Prostate gland (tissue), 2 donors: Measurements from ENCODE around the gene OR10J1.

ENCODE experiments used
- CTCF ChIP-seq, 4 experiments: fragments of 200-600 bp in 2 of 4; fragments of 450-650 bp in 2 of 4; sonication (generic) in 2 of 4; IDR thresholded peaks; 1 replicate in 3 of 4; 2 replicates in 1 of 4; pipeline ENCODE4 v1.5.1; 2016 to 2019; ENCODE audit warnings: antibody characterized with exemption in 4 of 4, mild to moderate bottlenecking in 2 of 4, moderate library complexity in 2 of 4
- POLR2A ChIP-seq: fragments of 450-650 bp; IDR thresholded peaks from one replicate; pipeline ENCODE4 v1.6.1; 2016; ENCODE audit warnings: antibody characterized with exemption, mild to moderate bottlenecking
- POLR2AphosphoS5 ChIP-seq: sonication (generic); formaldehyde crosslinking; IDR thresholded peaks from one replicate; pipeline ENCODE4 v1.6.1; 2017; ENCODE audit warnings: antibody characterized with exemption

DNA sequence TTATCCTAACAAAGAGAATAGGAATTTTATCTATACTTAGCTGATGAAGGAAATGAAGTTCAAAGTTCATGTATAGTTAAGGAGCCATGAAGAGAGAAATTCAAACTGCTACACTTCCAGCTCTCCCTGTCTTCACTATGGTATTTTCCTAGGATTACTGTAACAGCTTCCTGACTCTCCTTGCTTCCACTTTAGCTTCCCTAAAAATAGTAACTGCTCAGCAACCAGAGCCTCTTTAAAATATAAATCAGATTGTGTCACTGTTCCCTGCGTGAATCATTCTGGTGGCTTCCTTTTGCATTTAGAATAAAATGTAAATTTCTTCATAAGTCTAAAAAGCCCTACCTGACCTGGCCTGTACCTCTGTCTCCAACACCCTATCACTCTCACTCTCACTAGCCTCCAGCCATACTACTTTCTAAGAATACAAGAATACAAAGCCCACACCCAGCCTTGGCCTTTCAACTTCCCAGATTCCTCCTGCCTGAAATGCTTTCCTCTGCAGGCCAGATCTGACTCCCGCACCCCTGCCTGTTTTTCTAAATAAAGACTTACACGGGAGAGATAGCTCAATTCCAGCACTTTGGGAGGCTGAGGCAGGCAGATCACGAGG lies 30.5 kb downstream of the OR10J1 start:
- TF ChIP-seq CTCF (IDR thresholded peaks at IDR 0.05) (no peak), POLR2A (no peak), POLR2AphosphoS5 (no peak)
